NCI-H1930 (cell line): ENCODE measurements around the gene LPP.
"Not testable (repeated sequence)": the region's sequence is repeated elsewhere in the genome, so short reads cannot be mapped to it uniquely, and the experiment has no call there.

Experiments used
- DNase-seq, 2 experiments: peaks; one replicate each; lab custom pipeline; 2025; lab: John Stamatoyannopoulos, UW

LPP gene, protein sequence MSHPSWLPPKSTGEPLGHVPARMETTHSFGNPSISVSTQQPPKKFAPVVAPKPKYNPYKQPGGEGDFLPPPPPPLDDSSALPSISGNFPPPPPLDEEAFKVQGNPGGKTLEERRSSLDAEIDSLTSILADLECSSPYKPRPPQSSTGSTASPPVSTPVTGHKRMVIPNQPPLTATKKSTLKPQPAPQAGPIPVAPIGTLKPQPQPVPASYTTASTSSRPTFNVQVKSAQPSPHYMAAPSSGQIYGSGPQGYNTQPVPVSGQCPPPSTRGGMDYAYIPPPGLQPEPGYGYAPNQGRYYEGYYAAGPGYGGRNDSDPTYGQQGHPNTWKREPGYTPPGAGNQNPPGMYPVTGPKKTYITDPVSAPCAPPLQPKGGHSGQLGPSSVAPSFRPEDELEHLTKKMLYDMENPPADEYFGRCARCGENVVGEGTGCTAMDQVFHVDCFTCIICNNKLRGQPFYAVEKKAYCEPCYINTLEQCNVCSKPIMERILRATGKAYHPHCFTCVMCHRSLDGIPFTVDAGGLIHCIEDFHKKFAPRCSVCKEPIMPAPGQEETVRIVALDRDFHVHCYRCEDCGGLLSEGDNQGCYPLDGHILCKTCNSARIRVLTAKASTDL

DNA sequence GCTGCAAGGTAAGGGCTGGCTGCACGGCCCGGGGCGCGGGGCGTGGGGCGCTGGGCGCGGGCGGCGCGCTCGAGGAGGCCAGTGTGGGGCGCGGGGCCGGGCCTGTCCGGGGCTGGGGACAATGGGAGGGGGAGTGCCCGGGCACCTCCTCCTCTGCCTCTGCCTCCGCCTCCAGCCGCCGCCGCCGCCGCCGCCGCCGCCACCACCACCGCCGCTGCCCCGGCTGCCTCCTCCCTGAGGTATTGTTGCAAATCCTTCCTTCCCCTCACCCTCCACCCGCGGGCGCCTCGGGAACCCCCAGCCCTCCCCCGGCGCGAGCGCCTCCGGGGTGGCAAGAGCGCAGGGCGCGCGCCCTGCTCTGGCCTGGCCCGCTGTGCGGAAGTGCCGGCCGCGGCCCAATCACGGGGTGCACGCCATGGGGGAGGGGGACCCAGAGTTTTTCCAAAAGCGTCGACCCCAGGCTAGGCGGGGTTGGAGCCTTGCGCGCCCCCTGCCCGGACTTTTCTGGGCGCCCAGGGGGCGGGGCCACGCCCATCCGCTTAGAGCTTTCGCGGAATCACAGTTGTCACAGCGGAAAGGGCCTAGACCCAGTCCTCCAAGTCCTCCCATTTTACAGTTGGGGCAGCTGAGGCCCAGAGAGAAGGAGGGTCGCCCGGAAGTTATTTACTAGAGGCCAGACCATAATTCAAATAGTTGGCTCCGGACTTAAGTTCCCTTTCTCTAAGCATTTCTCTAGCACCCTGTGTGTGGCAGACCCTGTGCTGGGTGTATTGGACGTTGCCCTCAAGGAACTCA lies at the start of gene LPP:
Gene LPP (plus strand): TSS at position 144 of the 795 bp plus-strand sequence. CDS start 251,964 bp downstream, outside the sequence.
- DNase-seq = peak in 1 of 2 experiments; percentile 3

DNA sequence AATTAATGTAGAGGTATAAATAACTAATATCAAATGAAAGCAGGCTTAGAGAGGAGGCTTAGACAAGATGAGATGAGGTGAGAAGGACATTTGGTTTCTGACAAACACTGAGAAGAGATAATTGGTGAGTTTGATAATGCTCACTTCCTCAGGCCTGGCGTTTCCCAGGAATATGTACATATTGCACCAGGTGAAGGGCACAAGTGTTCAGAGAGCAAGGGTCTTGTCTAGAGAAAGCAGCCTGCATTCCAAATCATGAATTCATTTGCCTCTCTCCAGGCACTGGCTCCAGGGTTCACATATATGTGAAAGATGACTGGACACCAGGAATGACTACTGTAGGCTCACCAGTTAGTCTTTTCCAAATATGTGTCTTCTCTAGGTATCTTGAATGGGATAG lies 48.0 kb upstream of the LPP start:
- no peak for DNase-seq

GRCh38 chr3:188106454-188106853 lies 47.5 kb upstream of the LPP start:
- DNase-seq = no peak

GRCh38 chr3:188106887-188107830 lies 46.8 kb upstream of the LPP start:
- DNase-seq = no peak

DNA sequence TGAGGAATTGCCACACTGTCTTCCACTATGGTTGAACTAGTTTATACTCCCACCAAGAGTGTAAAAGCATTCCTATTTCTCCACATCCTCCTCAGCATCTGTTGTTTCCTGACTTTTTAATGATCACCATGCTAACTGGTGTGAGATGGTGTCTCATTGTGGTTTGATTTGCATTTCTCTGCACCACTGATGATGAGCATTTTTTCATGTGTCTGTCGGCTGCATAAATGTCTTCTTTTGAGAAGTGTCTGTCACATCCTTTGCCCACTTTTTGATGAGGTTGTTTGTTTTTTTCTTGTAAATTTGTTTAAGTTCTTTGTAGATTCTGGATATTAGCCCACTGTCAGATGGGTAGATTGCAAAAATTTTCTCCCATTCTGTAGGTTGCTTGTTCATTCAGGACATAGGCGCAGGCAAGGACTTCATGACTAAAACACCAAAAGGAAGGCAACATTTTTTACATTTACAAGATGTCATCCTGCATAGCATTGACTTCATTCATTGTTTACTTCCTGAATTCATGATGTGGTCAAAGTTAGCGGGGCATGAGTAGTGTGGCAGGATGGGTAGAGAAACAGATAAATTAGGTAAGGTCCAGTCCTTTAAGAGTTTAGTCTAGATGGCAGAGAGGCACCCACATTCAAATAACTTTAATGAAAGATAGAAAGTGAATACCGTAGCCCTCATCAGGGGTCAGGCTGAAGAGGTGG lies 45.1 kb upstream of the LPP start:
- DNase-seq = no peak

DNA sequence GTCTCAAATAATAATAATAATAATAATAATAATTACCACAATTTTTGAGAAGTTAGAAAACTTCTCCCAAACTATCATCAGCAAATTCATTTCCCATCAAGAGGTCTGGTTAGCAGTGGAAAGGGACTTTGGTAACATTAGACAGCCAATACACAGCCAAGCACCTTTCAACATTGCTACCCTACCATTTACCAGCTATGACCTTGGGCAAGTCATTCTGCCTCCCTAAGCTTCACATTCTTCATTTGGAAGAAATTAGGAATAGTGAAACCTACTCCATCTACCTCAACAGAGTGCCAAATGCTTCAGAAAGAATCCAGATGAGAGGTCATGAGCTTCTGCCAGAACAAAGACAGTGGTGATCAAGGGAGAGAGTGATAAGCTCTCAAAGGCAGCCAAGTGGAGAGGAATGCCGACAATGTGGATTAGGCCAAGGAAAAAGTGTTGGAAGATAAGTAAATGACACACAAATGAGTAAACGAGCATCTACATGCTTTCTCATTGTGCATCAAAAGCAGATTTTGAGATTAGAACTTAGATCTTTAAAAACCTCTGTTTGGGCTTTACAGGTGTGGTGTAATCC lies 42.9 kb upstream of the LPP start:
- no peak for DNase-seq

DNA sequence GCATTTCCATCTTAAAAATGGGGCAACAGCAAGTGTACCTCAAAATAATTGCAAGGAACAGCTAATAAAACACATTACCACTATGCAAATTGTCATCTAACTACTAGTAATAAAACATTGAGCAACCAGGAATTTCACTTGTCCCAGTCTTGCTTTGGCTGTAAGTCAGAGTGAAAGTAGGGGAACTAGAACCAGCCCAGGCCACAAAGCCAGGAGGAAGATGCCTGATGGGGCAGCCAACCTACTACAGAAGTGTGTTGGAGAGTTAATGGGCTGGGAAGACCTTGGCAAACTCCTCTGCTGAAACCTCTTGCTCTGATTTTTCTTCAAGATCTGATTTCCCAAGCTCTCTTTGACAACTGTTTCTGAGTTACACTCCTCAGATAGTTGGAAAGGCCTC lies 40.2 kb upstream of the LPP start:
- DNase-seq = no peak

DNA sequence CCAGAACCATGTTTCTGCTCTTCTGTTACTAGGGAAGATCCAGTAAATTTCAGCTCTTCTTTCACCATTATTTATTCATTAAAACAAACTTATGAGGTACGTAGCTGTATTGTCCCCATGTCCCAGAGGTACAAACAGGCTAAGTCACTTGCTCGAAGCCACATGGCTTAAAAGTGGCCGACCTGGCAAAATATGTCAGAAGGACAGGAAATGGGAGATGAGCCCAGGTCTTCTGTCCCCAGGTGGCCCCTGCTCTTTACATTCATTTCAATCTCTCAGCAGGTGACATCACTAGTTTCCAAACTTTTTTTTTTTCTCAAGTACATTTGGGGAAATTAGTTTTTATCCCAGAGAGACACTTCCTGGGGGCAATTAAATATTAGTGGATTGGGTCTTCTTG lies 34.1 kb upstream of the LPP start:
- no peak for DNase-seq

GRCh38 chr3:188122571-188123169 lies 31.3 kb upstream of the LPP start:
- DNase-seq = no peak

- DNase-seq = no peak
These were observed 30.6 kb upstream of the LPP start for GRCh38 chr3:188123170-188123905.

DNA sequence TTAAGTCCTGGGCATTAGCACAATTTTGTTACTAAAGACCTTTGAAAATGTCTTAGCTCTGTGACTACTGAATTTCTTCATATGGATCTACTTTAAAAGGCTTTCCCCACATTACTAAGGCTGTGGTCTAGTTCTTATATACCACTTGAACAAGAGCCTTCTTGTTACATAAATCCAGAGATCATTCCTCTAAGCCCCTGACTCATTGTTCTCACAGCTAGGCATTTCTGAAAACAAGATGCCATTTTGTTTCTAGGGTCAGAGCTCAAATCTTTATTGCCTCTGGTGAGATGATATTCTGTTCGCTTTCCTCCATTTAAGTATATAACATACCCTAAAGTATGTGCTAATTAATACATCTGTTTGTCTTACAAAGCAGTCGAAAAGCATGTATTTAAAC lies 29.8 kb upstream of the LPP start:
- DNase-seq = no peak

DNA sequence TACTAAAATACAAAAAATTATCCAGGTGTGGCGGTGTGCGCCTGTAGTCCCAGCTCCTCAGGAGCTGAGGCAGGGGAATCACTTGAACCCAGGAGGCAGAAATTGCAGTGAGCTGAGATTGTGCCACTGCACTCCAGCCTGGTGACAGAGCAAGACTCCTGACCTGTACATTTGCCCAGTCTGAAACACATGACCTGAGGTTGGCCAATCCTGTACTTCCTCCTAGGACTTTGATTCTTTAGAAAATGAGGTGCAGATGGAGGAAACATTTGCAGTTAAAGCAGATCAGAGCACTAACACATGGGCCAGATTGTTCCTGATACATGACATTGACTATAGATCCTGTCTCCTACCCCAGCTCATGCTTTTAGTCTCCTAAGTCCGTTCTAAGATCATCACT lies 28.9 kb upstream of the LPP start:
- DNase-seq = no peak

DNA sequence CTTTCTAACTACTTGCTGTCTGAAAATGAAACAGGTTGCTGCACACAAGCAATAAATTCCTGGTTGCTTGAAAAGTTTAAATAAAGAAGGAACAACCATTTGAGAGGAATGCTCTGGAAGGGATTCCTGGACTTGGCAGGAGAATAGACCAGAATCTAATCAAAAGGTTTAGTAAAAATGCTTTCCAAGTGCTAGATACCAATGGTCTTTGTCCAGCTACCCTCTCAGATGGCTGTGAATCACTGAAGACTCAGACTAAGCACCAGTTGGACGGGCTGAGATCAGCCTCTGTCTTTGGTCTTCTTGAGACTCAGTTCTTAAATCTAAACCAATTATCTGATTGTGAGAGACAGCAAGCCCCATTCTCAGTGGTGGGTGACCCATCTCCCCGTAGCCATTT lies 27.7 kb upstream of the LPP start:
- no peak for DNase-seq

- no peak for DNase-seq
These were observed 27.0 kb upstream of the LPP start for GRCh38 chr3:188126934-188127333.

- no peak for DNase-seq
These were observed 25.1 kb upstream of the LPP start for GRCh38 chr3:188128905-188129304.

DNA sequence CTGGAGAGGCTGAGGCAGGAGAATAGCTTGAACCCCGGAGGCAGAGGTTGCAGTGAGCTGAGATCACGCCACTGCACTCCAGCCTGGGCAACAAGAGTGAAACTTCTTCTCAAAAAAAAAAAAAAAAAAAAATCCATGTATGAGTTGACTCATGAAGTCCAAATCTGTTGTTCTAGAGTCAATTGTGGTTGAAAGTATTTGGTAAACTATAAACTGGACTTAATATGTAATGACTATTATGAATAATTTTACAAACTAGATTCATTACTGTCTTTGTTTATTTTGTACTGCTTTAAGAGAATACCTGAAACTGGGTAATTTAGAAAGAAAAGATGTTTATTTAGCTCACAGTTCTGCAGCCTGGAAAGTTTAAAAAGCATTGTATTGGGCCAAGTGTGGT lies 22.9 kb upstream of the LPP start:
- DNase-seq = not testable (repeated sequence)

DNA sequence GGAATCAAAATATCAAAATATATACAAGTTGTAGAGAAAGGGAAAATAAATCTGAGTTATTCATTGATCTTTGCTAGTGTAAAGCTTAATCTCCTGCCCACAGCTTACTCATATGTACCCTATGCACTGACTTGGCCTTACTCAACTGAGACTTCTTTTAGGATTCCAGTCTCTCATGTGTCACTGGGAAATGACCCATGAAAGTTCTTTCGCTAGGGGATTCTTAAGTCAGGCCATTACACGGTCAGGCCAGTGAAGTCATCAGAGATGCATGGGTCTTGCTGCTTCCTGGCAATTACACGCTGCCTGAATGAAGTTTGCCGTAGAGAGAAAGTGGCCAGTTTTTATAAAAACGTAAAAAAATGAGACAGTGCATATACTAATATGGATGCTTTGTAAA lies 20.7 kb upstream of the LPP start:
- no peak for DNase-seq

GRCh38 chr3:188133646-188134045 lies 20.3 kb upstream of the LPP start:
- no peak for DNase-seq

GRCh38 chr3:188134079-188134478 lies 19.9 kb upstream of the LPP start:
- DNase-seq = no peak

DNA sequence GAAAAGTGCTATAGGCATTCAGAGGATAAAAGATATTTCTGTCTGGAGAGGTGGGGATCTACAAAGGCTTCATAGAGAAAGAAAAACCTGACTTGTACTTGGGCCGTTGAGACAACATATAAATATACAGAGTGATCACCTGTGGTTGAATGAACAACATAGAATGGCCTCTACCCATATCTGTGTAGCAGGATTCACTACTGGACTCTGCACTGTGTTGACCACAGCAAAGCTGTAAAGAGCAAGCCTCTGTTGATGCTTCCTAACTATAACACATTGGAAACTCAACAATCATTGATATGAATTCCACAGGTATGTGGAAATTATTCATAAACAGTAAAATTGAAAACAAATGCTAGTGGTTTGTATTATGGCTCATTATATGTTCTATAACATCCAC lies 19.1 kb upstream of the LPP start:
- no peak for DNase-seq
